MM.1S (cell line): ENCODE measurements around the gene EPS8L2.

Experiments used
- DNase-seq: peaks from one replicate; pipeline ENCODE4 v3.0.0-alpha.2; 2015
- H2AFZ ChIP-seq: fragments of 300-600 bp; sonication (generic); 2 replicates; pipeline ENCODE4 v1.6.0; 2016; ENCODE audit warnings: antibody characterized with exemption, low read length
- H3F3A ChIP-seq: fragments of 300-600 bp; sonication (generic); 2 replicates; pipeline ENCODE4 v1.6.1; 2016; ENCODE audit warnings: mild to moderate bottlenecking, antibody characterized with exemption, low read length, moderate library complexity, mixed read lengths; ENCODE audit not compliant: insufficient read depth
- H3K27ac ChIP-seq: fragments of 300-600 bp; sonication (generic); 2 replicates; pipeline ENCODE4 v1.5.1; 2016; ENCODE audit warnings: mild to moderate bottlenecking, low read length
- H3K27me3 ChIP-seq: fragments of 300-600 bp; sonication (generic); replicated peaks from 2 replicates; pipeline ENCODE4 v1.6.0; 2016; ENCODE audit warnings: low read length; ENCODE audit not compliant: insufficient read depth
- H3K36me3 ChIP-seq: fragments of 300-600 bp; sonication (generic); replicated peaks from 2 replicates; pipeline ENCODE4 v1.6.1; 2016; ENCODE audit warnings: mild to moderate bottlenecking, low read length, mixed read lengths; ENCODE audit not compliant: insufficient read depth
- H3K4me1 ChIP-seq: fragments of 300-600 bp; sonication (generic); 2 replicates; pipeline ENCODE4 v1.6.1; 2016; ENCODE audit warnings: low read length, mixed read lengths
- H3K4me2 ChIP-seq: fragments of 300-600 bp; sonication (generic); 2 replicates; pipeline ENCODE4 v1.6.0; 2016; ENCODE audit warnings: low read depth, low read length
- H3K4me3 ChIP-seq: fragments of 300-600 bp; sonication (generic); 2 replicates; pipeline ENCODE4 v1.5.1; 2016; ENCODE audit warnings: low read length, mixed read lengths
- H3K79me2 ChIP-seq: fragments of 300-600 bp; sonication (generic); 2 replicates; pipeline ENCODE4 v1.6.1; 2016; ENCODE audit warnings: mixed run types, low read length, mixed read lengths
- H3K9ac ChIP-seq: fragments of 300-600 bp; sonication (generic); 2 replicates; pipeline ENCODE4 v1.6.1; 2016; ENCODE audit warnings: low read length, mixed read lengths
- H3K9me2 ChIP-seq: fragments of 300-600 bp; sonication (generic); replicated peaks from 2 replicates; pipeline ENCODE4 v1.6.1; 2016; ENCODE audit warnings: mild to moderate bottlenecking, low read length, mixed read lengths; ENCODE audit not compliant: insufficient read depth
- H3K9me3 ChIP-seq: fragments of 300-600 bp; sonication (generic); replicated peaks from 2 replicates; pipeline ENCODE4 v1.6.1; 2016; ENCODE audit warnings: mild to moderate bottlenecking, low read length, mixed read lengths; ENCODE audit not compliant: insufficient read depth
- H4K20me1 ChIP-seq: fragments of 300-600 bp; sonication (generic); 2 replicates; pipeline ENCODE4 v1.6.1; 2016; ENCODE audit warnings: mild to moderate bottlenecking, low read length, moderate library complexity, mixed read lengths; ENCODE audit not compliant: insufficient read depth
- CTCF ChIP-seq: fragments of 300-600 bp; sonication (generic); IDR thresholded peaks from 2 replicates; pipeline ENCODE4 v1.5.1; 2016; ENCODE audit warnings: antibody characterized with exemption, low read length, mixed read lengths
- EZH2 ChIP-seq: fragments of 300-600 bp; sonication (generic); optimal IDR thresholded peaks from 2 replicates; pipeline ENCODE3; 2017; ENCODE audit warnings: low read depth, mild to moderate bottlenecking, antibody characterized with exemption, low read length, mixed read lengths
- EZH2phosphoT487 ChIP-seq: fragments of 300-600 bp; sonication (generic); IDR thresholded peaks from 2 replicates; pipeline ENCODE4 v1.6.1; 2018; ENCODE audit warnings: antibody characterized with exemption, low read length

Gene EPS8L2

GRCh38 chr11:706957-707816, 1.2 kb downstream of the EPS8L2 start:
- no peak for DNase-seq
- H3K4me3 ChIP-seq = no peak overlapping the region
- H3K79me2 ChIP-seq = no peaks in the 10 kb centered on the region
- no peak overlapping the region for H3K27ac ChIP-seq
- 0 out of 2 replicates have a peak, but pooled peaks cover 3% of the 10 kb centered on the region for H3K4me1 ChIP-seq
- H3K9me2 ChIP-seq = no peaks in the 10 kb centered on the region
- no peaks in the 10 kb centered on the region for H4K20me1 ChIP-seq
- no peaks in the 10 kb centered on the region for H3K9me3 ChIP-seq
- H3K4me2 ChIP-seq = no peak overlapping the region
- H3K36me3 ChIP-seq = no peaks in the 10 kb centered on the region
- H2AFZ ChIP-seq = no peak overlapping the region
- no peak for TF ChIP-seq EZH2phosphoT487
- no peak overlapping the region for H3K9ac ChIP-seq
- peaks cover 40% of the 10 kb centered on the region for H3K27me3 ChIP-seq
- no peaks in the 10 kb centered on the region for H3F3A ChIP-seq

GRCh38 chr11:707817-708420, 1.9 kb downstream of the EPS8L2 start:
- DNase-seq = no peak
- Histone ChIP-seq H3K27ac (no peak overlapping the region), H3K9ac (no peak overlapping the region), H3F3A (no peaks in the 10 kb centered on the region), H3K27me3 (peaks cover 47% of the 10 kb centered on the region), H3K79me2 (no peaks in the 10 kb centered on the region), H3K4me1 (0 out of 2 replicates have a peak, but pooled peaks cover 3% of the 10 kb centered on the region), H3K4me2 (no peak overlapping the region), H3K4me3 (no peak overlapping the region), H3K36me3 (no peaks in the 10 kb centered on the region), H3K9me2 (no peaks in the 10 kb centered on the region), H2AFZ (no peak overlapping the region), H3K9me3 (no peaks in the 10 kb centered on the region), H4K20me1 (no peaks in the 10 kb centered on the region)
- TF ChIP-seq EZH2phosphoT487 = no peak

GRCh38 chr11:708511-708910, 2.5 kb downstream of the EPS8L2 start:
- no peak for DNase-seq
- H3K79me2 ChIP-seq = no peaks in the 10 kb centered on the region
- H3K27ac ChIP-seq = no peak overlapping the region
- no peak overlapping the region for H3K4me3 ChIP-seq
- no peak overlapping the region for H3K9ac ChIP-seq
- no peaks in the 10 kb centered on the region for H3K36me3 ChIP-seq
- H3K9me3 ChIP-seq = no peaks in the 10 kb centered on the region
- TF ChIP-seq EZH2 (no peak), EZH2phosphoT487 (no peak)
- H3K4me1 ChIP-seq = 0 out of 2 replicates have a peak, but pooled peaks cover 3% of the 10 kb centered on the region
- no peaks in the 10 kb centered on the region for H3F3A ChIP-seq
- H4K20me1 ChIP-seq = no peaks in the 10 kb centered on the region
- no peaks in the 10 kb centered on the region for H3K9me2 ChIP-seq
- H3K4me2 ChIP-seq = no peak overlapping the region
- H3K27me3 ChIP-seq = peaks cover 50% of the 10 kb centered on the region
- H2AFZ ChIP-seq = no peak overlapping the region

GRCh38 chr11:709109-709997, 3.3 kb downstream of the EPS8L2 start:
- Histone ChIP-seq H3K4me1 (0 out of 2 replicates have a peak, but pooled peaks cover 3% of the 10 kb centered on the region), H3K9me2 (no peaks in the 10 kb centered on the region), H3K27ac (no peak overlapping the region), H4K20me1 (no peaks in the 10 kb centered on the region), H3K9me3 (no peaks in the 10 kb centered on the region), H2AFZ (no peak overlapping the region), H3K36me3 (no peaks in the 10 kb centered on the region), H3K4me3 (no peak overlapping the region), H3K27me3 (peaks cover 50% of the 10 kb centered on the region), H3K4me2 (no peak overlapping the region), H3K9ac (no peak overlapping the region), H3K79me2 (no peaks in the 10 kb centered on the region), H3F3A (no peaks in the 10 kb centered on the region)
- DNase-seq = no peak
- TF ChIP-seq CTCF = no peak
- no peak for TF ChIP-seq EZH2phosphoT487
- TF ChIP-seq EZH2 = no peak
